SJSA1 (cell line): Measurements from ENCODE around the gene AGMO. TPM values are rescaled to one million over a fixed set of nuclear protein-coding genes. Genes with fewer than 3 reads are reported as not detected.

Source experiments
- DNase-seq, 2 experiments: peaks; one replicate each; pipeline ENCODE4 v3.0.0-alpha.2; 2015 to 2020; ENCODE audit warnings: low spot score in 2 of 2, low read depth in 1 of 2
- H3K27ac ChIP-seq: fragments of 250-450 bp; sonication (Bioruptor Pico); 2 replicates; pipeline ENCODE4 v1.5.1; 2020; ENCODE audit warnings: mild to moderate bottlenecking, moderate library complexity
- H3K27me3 ChIP-seq: fragments of 250-450 bp; sonication (Bioruptor Pico); replicated peaks from 2 replicates; pipeline ENCODE4 v1.5.1; 2020; ENCODE audit warnings: mild to moderate bottlenecking, moderate library complexity
- H3K36me3 ChIP-seq: fragments of 250-450 bp; sonication (Bioruptor Pico); 2 replicates; pipeline ENCODE4 v1.5.1; 2020; ENCODE audit warnings: mild to moderate bottlenecking
- H3K4me1 ChIP-seq: fragments of 250-450 bp; sonication (Bioruptor Pico); replicated peaks from 2 replicates; pipeline ENCODE4 v1.6.1; 2021; ENCODE audit warnings: mild to moderate bottlenecking
- H3K4me3 ChIP-seq: fragments of 250-450 bp; sonication (Bioruptor Pico); 2 replicates; pipeline ENCODE4 v1.5.1; 2020; ENCODE audit warnings: mild to moderate bottlenecking
- H3K9me3 ChIP-seq: fragments of 250-450 bp; sonication (Bioruptor Pico); replicated peaks from 2 replicates; pipeline ENCODE4 v1.5.1; 2020; ENCODE audit warnings: mild to moderate bottlenecking
- total RNA-seq: library from RNA; depleted of rRNA; stranded (reverse); fragments of >200 nt; shearing (Covaris generic); gene quantifications from 2 replicates; pipeline ENCODE4 v1.2.3, GENCODE V29; 2014

AGMO gene
- total RNA-seq, 1 experiment from 2014 or later = not detected

DNA sequence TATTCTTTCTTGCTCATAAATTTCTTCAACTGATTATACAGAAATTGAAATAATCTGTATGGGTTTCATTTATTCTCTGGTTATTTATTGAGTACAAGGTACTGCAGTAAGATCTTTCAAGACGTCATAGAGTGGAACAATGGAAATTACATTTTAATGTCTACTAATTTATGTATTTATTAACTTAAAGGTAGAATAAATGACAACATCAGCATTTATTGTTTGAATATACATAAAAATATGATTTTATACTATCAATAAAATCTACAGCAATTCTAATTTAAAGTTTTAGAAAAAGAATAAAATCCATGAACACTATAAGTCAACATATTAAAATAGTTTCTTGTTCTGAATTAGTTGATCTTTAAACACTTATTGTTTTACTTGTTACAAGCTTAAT lies 158.5 kb downstream of the AGMO start:
- H3K9me3 ChIP-seq = no peaks in the 10 kb centered on the region
- no peak for DNase-seq
- no peak overlapping the region for H3K27ac ChIP-seq
- H3K27me3 ChIP-seq = no peaks in the 10 kb centered on the region
- H3K36me3 ChIP-seq = no peaks in the 10 kb centered on the region
- H3K4me1 ChIP-seq = no peaks in the 10 kb centered on the region
- no peak overlapping the region for H3K4me3 ChIP-seq

DNA sequence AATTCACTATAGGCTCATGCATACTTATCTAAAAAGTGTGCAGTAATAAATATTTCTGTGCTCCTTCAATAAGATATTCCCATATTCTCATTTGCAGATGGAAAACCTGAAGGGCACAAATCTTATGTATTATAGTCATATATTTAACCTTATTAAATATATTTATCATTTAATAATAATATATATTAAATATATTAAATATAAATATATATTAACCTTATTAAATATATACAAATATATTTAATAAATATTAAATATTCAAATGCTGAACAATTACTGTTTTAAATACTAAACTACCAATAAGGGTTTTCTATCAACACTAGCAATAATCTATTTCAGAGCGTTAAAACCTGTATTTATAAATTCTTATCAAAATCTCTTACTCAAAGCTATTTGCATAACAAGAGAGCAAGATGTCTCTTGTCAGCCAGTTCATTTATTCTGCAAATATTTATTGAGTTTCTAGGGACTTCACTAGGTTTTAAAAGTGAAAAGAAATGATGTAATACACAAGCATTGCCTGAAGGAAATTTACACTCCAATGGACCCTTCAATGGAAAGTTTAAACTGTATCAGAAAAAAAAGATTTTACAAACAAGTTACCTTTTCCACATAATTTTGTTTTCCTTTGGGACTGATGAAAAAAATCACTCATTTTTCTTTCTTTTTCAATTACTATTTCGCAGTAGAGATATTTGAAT lies 159.2 kb downstream of the AGMO start:
- no peaks in the 10 kb centered on the region for H3K9me3 ChIP-seq
- no peak overlapping the region for H3K4me3 ChIP-seq
- H3K4me1 ChIP-seq = no peaks in the 10 kb centered on the region
- DNase-seq = no peak
- H3K27me3 ChIP-seq = no peaks in the 10 kb centered on the region
- H3K27ac ChIP-seq = no peak overlapping the region
- H3K36me3 ChIP-seq = no peaks in the 10 kb centered on the region

DNA sequence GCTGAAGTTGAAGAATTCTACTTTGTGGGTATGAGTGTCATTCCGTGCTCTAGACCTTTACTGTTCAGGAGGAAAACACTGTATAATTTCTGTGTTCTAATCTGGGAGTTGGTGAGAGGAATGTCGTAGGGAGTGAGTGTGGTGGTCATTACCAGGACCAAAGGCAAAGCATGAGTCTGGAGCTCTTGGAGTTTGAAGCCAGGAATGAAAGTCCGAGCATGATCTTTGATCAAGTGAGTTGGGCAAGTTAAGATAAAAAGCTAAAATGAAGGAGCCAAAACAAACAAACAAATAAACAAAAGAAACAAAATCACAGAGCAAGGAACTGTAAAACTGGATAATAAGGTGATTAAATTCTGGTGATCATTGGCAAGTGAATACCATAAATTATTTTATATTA lies 161.4 kb downstream of the AGMO start:
- Histone ChIP-seq H3K27ac (no peak overlapping the region), H3K36me3 (no peaks in the 10 kb centered on the region), H3K4me1 (no peaks in the 10 kb centered on the region), H3K4me3 (no peak overlapping the region), H3K9me3 (no peaks in the 10 kb centered on the region), H3K27me3 (no peaks in the 10 kb centered on the region)
- no peak for DNase-seq

DNA sequence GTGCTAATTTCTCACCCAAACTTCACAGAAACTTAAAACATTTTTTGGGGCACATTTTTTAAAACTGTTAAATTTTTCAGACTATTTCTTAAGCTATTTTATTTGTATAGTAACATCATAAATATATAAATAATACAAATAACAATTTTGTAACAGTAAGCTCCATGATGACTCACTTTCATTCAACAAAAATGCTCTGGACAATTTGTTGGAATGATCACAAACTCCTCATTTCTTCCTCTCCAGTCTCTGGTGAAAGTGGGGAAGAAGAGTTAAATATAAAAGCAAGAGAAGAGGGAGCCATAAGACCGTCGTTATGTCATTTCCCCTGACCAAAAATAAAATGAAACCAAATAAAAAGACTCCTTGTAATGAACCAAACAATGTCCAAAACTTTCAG lies 162.4 kb downstream of the AGMO start:
- Histone ChIP-seq H3K27me3 (no peaks in the 10 kb centered on the region), H3K36me3 (no peaks in the 10 kb centered on the region), H3K27ac (no peak overlapping the region), H3K4me1 (no peaks in the 10 kb centered on the region), H3K4me3 (no peak overlapping the region), H3K9me3 (no peaks in the 10 kb centered on the region)
- no peak for DNase-seq

DNA sequence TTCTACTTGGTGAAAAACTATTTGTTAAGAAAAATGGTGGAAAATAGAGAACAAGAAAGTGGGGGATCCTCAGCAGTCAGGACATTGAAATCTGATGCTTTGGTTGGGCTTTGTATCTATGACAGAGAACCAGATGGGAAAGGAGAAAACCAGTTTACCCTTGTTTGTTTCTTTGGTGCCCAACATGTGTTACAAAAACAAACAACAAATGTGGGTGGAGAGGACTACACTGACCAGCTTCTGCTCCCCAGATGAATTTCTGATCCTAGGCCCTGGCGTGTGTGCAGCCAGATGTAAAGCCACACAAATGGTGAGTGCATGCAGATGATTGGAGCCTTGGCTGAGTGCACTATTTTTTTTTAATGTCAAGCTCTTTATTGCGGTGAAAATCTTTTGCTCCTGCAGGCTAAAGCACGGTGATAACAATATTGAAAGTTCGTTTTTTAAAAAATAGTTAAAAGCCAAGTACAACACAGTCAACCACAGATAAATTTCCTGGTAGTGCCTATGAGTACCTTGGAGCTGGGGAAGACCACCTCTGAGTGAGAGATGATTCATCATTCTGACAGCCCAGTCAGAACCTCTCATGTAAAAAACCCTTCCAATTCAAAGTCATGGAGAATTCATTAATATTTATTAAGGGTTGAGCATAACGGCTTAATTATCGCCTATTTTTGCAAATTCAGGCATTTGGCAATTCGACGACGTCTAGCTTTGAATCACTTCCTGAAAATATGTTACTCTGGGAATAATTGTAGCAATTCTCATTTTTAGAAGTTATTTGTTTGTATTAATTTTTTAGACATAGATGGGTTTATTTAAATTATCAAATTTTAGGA lies 163.7 kb downstream of the AGMO start:
- H3K27ac ChIP-seq = no peak overlapping the region
- H3K4me1 ChIP-seq = no peaks in the 10 kb centered on the region
- no peaks in the 10 kb centered on the region for H3K9me3 ChIP-seq
- H3K36me3 ChIP-seq = no peaks in the 10 kb centered on the region
- H3K4me3 ChIP-seq = no peak overlapping the region
- DNase-seq = no peak
- H3K27me3 ChIP-seq = no peaks in the 10 kb centered on the region

DNA sequence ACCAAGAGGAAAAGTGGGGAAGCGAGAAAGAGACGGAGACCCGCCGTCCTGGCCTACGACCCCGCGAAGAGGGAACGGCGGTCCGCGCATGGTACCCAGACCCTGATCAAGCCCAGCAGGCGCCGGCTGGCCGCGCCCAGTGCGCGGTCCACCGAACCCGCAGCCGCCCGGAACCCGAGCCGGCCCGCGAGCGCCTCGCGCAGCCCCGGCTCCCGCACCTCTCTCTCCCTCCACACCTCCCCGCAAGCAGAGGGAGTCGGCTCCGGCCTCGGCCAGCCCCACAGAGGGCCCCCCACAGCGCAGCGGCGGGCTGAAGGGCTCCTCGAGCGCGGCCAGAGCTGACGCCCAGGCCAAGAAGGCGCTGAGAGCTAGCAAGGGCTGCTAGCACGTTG lies 164.7 kb downstream of the AGMO start:
- H3K4me1 ChIP-seq = no peaks in the 10 kb centered on the region
- no peak overlapping the region for H3K4me3 ChIP-seq
- no peak overlapping the region for H3K27ac ChIP-seq
- no peaks in the 10 kb centered on the region for H3K9me3 ChIP-seq
- H3K36me3 ChIP-seq = no peaks in the 10 kb centered on the region
- DNase-seq = no peak
- no peaks in the 10 kb centered on the region for H3K27me3 ChIP-seq

DNA sequence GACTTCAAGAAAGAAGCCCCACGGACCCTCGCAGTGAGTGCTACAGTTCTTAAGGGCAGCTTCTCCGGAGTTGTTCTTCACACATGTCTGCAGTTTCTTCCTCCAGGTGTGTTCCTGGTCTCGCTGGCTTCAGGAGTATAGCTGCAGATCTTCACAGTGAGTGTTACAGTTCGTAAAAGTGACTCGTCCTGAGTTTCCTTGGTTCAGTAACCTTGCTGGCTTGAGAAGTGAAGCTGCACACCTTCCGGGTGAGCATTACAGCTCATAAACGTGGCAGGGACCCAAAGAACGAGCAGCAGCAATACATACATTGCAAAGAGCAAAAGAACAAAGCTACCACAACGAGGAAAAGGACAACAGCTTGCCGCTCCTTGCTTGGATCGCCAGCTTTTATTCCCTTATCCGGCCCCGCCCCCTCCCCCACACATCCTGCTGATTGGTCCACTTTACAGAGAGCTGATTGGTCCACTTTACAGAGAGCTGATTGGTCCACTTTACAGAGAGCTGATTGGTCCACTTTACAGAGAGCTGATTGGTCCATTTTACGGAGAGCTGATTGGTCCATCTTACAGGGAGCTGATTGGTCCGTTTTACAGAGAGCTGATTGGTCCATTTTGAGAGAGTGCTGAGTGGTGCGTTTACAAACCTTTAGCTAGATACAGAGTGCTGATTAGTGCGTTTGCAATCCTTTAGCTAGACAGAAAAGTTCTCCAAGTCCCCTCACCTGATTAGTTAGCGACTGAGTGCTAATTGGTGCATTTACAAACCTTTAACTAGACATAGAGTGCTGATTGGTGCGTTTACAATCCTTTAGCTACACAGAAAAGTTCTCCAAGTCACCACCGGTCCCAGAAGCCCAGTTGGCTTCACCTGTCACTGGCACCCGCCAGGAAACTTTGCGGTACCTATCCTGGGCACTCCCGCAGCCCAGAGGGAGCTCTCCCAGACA lies 165.3 kb downstream of the AGMO start:
- DNase-seq = no peak
- Histone ChIP-seq H3K4me3 (no peak overlapping the region), H3K27me3 (no peaks in the 10 kb centered on the region), H3K27ac (no peak overlapping the region), H3K9me3 (no peaks in the 10 kb centered on the region), H3K4me1 (no peaks in the 10 kb centered on the region), H3K36me3 (no peaks in the 10 kb centered on the region)

DNA sequence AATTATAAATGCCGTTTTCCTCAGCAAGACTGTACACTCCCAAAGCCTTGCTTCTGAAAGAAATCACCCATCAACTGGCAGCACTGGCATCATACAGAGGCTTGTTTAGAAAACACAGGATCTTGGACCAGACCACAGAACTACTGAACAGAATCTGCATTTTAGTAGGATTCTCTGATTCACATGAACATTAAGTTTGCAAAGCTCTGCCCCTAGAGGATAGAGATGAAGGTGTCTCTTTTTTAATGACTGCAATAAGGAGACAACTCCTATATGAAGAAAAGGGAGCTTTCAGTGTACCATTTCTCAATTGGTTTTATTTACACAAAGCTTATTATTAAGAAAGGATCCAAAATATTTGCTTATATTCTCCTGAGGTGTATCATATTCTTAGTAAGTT lies 172.7 kb downstream of the AGMO start:
- Histone ChIP-seq H3K27me3 (no peaks in the 10 kb centered on the region), H3K36me3 (no peaks in the 10 kb centered on the region), H3K9me3 (no peaks in the 10 kb centered on the region), H3K4me3 (no peak overlapping the region), H3K4me1 (no peaks in the 10 kb centered on the region), H3K27ac (no peak overlapping the region)
- no peak for DNase-seq

DNA sequence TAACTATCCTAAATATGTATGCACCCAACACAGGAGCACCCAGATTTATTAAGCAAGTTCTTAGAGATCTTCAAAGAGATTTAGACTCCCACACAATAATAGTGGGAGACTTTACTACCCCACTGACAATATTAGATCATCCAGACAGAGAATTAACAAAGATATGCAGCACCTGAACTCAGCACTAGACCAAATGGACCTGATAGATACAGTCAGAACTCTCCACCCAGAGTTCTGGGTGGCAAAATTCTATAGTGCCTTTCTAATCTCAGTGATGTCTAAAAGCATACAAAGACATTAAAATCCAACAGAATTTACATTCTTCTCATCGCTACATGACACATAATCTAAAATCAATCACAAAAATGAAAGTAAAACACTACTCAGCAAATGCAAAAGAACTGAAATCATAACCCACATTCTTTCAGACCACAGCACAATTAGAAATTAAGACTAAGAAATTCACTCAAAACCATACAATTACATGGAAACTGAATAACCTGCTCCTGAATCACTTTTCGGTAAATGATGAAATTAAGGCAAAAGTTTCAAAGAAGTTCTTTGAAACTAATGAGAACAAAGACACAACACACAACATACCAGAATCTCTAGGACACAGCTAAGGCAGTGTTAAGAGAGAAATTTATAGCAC lies 183.2 kb downstream of the AGMO start:
- DNase-seq = no peak

DNA sequence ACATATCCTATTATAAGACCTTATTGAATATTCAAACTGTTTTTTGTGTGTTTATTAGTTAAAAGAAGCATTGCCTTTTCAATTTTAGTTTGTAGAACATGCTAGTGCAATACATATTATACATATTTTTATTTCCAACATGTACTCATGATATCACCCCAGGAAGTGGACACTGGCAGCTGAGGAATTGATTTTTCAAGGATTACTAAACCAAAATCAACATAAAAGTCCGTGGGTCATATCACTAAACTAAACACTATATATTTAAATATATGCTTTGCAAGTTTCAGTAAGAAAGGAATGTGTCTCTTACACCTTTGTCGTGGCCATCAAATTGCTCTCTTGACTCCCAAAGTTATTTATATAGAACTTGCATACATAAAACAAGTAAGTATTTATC lies 185.2 kb downstream of the AGMO start:
- Histone ChIP-seq H3K4me1 (no peaks in the 10 kb centered on the region), H3K36me3 (no peaks in the 10 kb centered on the region), H3K9me3 (no peaks in the 10 kb centered on the region), H3K4me3 (no peak overlapping the region), H3K27ac (no peak overlapping the region), H3K27me3 (no peaks in the 10 kb centered on the region)
- no peak for DNase-seq

More for the DNA sequence above, 183.2 kb downstream of the AGMO start:
- no peaks in the 10 kb centered on the region for H3K36me3 ChIP-seq
- no peaks in the 10 kb centered on the region for H3K27me3 ChIP-seq
- no peaks in the 10 kb centered on the region for H3K9me3 ChIP-seq
- H3K4me3 ChIP-seq = no peak overlapping the region
- no peak overlapping the region for H3K27ac ChIP-seq
- no peaks in the 10 kb centered on the region for H3K4me1 ChIP-seq

DNA sequence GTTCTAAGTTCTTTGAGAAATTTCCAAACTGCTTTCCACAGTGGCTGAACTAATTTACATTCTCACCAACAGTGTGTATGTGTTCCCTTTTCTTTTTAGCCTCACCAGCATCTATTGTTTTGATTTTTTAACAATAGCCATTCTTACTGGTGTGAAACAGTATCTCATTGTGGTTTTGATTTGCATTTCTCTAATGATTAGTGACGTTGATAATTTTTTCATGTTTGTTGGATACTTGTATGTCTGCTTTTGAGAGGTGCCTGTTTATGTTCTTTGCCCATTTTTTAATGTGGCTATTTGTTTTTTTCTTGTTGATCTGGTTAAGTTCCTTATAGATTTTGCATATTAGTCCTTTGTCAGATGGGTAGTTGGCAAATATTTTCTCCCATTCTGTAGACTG lies 191.4 kb downstream of the AGMO start:
- H3K4me3 ChIP-seq = no peak overlapping the region
- H3K27ac ChIP-seq = no peak overlapping the region
- H3K36me3 ChIP-seq = no peaks in the 10 kb centered on the region
- no peaks in the 10 kb centered on the region for H3K4me1 ChIP-seq
- H3K9me3 ChIP-seq = no peaks in the 10 kb centered on the region
- DNase-seq = no peak
- H3K27me3 ChIP-seq = no peaks in the 10 kb centered on the region

DNA sequence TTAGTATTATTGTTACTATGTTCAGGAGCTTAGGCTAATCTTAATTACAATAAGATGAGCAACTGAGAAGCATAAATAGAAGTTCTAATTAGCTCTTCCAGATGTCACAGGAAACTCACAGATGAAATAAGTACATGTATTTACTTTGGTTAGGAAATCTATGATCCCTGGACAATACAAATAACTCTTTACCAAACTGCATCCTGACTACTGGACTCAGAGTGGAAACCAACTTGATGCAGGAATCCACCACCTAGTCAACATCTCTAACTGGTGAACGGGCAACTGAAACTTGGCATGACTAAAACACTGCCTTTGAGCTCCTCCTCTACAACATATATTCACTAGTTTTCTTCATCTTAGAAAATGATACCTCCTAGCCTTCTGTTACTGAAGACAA lies 193.2 kb downstream of the AGMO start:
- no peaks in the 10 kb centered on the region for H3K4me1 ChIP-seq
- no peak overlapping the region for H3K27ac ChIP-seq
- H3K27me3 ChIP-seq = no peaks in the 10 kb centered on the region
- no peaks in the 10 kb centered on the region for H3K9me3 ChIP-seq
- H3K4me3 ChIP-seq = no peak overlapping the region
- H3K36me3 ChIP-seq = no peaks in the 10 kb centered on the region
- no peak for DNase-seq

DNA sequence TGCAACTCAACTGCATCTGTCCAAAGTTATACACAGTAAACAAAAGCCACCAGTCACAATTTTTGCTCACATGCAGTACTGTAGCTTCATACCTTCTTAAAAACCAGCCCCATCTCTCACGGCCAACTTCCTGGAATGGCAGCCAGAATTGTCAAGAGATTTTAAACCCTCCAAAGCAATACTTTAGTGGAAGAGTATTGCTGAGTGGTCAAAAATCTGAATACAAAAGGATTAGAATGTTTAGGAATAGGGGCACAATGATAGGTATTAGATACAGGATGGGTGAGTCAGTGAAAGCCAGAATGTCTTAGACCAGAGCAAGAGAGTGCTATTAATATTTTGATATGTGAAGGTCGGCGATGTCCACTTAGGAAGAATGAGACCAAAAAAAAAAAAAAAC lies 193.9 kb downstream of the AGMO start:
- Histone ChIP-seq H3K4me3 (no peak overlapping the region), H3K36me3 (no peaks in the 10 kb centered on the region), H3K27me3 (no peaks in the 10 kb centered on the region), H3K4me1 (no peaks in the 10 kb centered on the region), H3K27ac (no peak overlapping the region), H3K9me3 (no peaks in the 10 kb centered on the region)
- no peak for DNase-seq
